ENCODE data around the gene TMEM184C.

- TF ChIP-seq ZC3H10 (CRISPR knock-in tag; IDR thresholded peaks at IDR 0.05) (no peak), ZFP30 (CRISPR knock-in tag; IDR thresholded peaks at IDR 0.05) (no peak), CSRNP3 (CRISPR knock-in tag; IDR thresholded peaks at IDR 0.05) (no peak), BACH2 (CRISPR knock-in tag; IDR thresholded peaks at IDR 0.05; ENCODE audit: borderline replicate concordance) (no peak), ZNF70 (CRISPR knock-in tag; IDR thresholded peaks at IDR 0.05) (no peak), ARNTL (CRISPR knock-in tag; IDR thresholded peaks at IDR 0.05; ENCODE audit: borderline replicate concordance, low read depth) (no peak)
These were observed 18.0 kb upstream of the TMEM184C start for GRCh38 chr4:147599206-147599605.
